ENCODE measurements around the gene PSMA4. TPM values are rescaled to one million over a fixed set of nuclear protein-coding genes. Genes with fewer than 3 reads are reported as not detected.
A peak's percentile ranks its signal among the peaks of the same experiment; 100 is the strongest.

PSMA4 gene
- total RNA-seq, 1 experiment from 2014 or later: 294 TPM

DNA sequence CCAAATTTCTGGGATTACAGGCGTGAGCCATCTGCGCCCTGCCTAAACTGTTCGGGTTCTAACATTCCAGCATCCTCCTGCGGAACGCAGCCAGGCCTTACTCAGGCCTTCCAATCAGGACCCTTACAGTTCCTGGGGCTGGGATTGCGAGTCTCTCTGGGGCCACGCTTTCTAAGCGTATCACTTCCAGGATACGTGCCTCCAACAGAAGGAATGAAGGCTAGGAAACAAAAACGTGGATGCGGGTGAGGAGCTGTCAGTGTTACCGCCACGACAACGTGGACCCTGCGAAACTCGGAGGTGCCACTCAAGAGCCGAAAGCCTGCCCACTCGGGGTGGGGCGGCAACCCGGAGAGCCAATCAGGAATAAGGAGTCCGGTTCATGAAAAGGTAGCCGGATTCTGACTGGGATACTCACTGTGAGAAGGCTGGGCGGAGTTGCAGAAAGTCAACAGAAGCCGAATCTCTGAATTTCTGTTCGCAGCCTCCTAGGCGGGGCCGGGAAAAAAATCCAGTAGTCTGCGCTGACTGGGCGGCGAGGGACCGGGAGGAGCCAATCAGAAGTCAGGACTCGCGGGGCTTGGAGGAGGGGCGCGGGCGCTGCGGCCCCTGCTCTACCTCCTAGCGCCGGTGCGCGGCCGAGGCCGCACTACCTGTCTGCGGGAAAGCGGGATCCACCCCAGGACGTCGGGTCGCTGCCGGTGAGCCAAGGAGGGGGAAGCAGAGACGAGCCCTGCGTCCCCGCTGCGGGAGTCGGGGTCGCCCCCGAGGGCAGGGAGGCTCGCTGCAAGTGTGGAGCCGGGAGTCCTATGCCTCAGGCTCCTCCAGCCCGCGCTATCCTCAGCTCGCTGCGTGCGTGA is 33.0 kb upstream of the PSMA4 start, which contains the start of gene HYKK:
Gene HYKK (plus strand): TSS at position 607 of the 860 bp plus-strand sequence. CDS start 5,512 bp downstream, outside the sequence.
- peak within 1 kb of the TSS; percentile 76 for H3K9ac ChIP-seq (ENCODE audit: low read length)
- peak within 1 kb of the TSS; percentile 65 for H2AFZ ChIP-seq (ENCODE audit: low read depth, low read length, poor library complexity, severe bottlenecking)
- peak within 1 kb of the TSS; percentile 79 to 85 for H3K4me3 ChIP-seq (replicated peaks in 1 of 2; ENCODE audit: low read depth in 1 of 2, low read length in 2 of 2)
- DNase-seq (ENCODE audit: low read depth, low spot score): peak; percentile 94
- BruUV-seq (replicated peaks): no TSS peak
- no peaks in the 10 kb centered on the region for H4K20me1 ChIP-seq (ENCODE audit: insufficient read depth)
- peaks cover 5 to 17% of the 10 kb centered on the region in 2 experiments; a peak in 3 of 4 replicates for H3K4me1 ChIP-seq (ENCODE audit: control insufficient read depth in 1 of 2, insufficient read depth in 2 of 2, low read length in 2 of 2)
- no peaks in the 10 kb centered on the region for H3K27me3 ChIP-seq (ENCODE audit: insufficient read depth, low read length)
- H3K27ac ChIP-seq (ENCODE audit: low read depth, low read length): peak within 1 kb of the TSS; percentile 27
- ChIA-PET POLR2A (no interaction called here), RAD21 (ENCODE audit: low non-redundant PET in 1 of 2, low total read pairs in 2 of 2, uncharacterized antibody in 2 of 2, unreplicated experiment in 2 of 2) (no interaction called here), CTCF (no interaction called here)
- H3K36me3 ChIP-seq (ENCODE audit: control insufficient read depth in 1 of 2, insufficient read depth in 2 of 2, low read length in 2 of 2): no peaks in the 10 kb centered on the region
- no peaks in the 10 kb centered on the region for H3K9me2 ChIP-seq (ENCODE audit: insufficient read depth)
- H3K4me2 ChIP-seq (ENCODE audit: low read length): peak within 1 kb of the TSS; percentile 99
- H3K9me3 ChIP-seq (ENCODE audit: control insufficient read depth in 1 of 2, insufficient read depth in 1 of 2, low read depth in 1 of 2, low read length in 2 of 2): no peaks in the 10 kb centered on the region
- intact Hi-C loops (cut with micrococcal nuclease): loop anchor here (5.0 kb wide), 1 partner anchor 35 kb away; the partner anchor contains the start of gene PSMA4
- H3K79me2 ChIP-seq (ENCODE audit: insufficient read depth, low read length): no peaks in the 10 kb centered on the region
- peak; percentile 97 for ATAC-seq
- TF ChIP-seq RAD21 (IDR thresholded peaks at IDR 0.05; ENCODE audit: low read depth): no peak
- TF ChIP-seq YY1 (IDR thresholded peaks at IDR 0.05; ENCODE audit: extremely low read depth, insufficient replicate concordance, low read depth, low read length): no peak
- no peak for TF ChIP-seq SRF (IDR thresholded peaks at IDR 0.05; ENCODE audit: low read depth)
- TF ChIP-seq CEBPB (IDR thresholded peaks at IDR 0.05; ENCODE audit: low read depth): no peak
- TF ChIP-seq EZH2phosphoT487 (IDR thresholded peaks at IDR 0.05; ENCODE audit: borderline replicate concordance): no peak
- no peak for TF ChIP-seq EGR1 (IDR thresholded peaks at IDR 0.05; ENCODE audit: low read depth)
- TF ChIP-seq SP1 (IDR thresholded peaks at IDR 0.05; ENCODE audit: low read depth): peak; percentile 72
- TF ChIP-seq, protein P1, sequence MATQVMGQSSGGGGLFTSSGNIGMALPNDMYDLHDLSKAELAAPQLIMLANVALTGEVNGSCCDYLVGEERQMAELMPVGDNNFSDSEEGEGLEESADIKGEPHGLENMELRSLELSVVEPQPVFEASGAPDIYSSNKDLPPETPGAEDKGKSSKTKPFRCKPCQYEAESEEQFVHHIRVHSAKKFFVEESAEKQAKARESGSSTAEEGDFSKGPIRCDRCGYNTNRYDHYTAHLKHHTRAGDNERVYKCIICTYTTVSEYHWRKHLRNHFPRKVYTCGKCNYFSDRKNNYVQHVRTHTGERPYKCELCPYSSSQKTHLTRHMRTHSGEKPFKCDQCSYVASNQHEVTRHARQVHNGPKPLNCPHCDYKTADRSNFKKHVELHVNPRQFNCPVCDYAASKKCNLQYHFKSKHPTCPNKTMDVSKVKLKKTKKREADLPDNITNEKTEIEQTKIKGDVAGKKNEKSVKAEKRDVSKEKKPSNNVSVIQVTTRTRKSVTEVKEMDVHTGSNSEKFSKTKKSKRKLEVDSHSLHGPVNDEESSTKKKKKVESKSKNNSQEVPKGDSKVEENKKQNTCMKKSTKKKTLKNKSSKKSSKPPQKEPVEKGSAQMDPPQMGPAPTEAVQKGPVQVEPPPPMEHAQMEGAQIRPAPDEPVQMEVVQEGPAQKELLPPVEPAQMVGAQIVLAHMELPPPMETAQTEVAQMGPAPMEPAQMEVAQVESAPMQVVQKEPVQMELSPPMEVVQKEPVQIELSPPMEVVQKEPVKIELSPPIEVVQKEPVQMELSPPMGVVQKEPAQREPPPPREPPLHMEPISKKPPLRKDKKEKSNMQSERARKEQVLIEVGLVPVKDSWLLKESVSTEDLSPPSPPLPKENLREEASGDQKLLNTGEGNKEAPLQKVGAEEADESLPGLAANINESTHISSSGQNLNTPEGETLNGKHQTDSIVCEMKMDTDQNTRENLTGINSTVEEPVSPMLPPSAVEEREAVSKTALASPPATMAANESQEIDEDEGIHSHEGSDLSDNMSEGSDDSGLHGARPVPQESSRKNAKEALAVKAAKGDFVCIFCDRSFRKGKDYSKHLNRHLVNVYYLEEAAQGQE (IDR thresholded peaks at IDR 0.05; ENCODE audit: low read depth): no peak
- no peak for TF ChIP-seq ZNF274 (IDR thresholded peaks at IDR 0.05; ENCODE audit: low read depth, low read length)
- peak; percentile 38 for TF ChIP-seq POLR2A (IDR thresholded peaks at IDR 0.05; ENCODE audit: borderline replicate concordance, extremely low read depth, insufficient read depth, insufficient read length)
- peak; percentile 72 for TF ChIP-seq POLR2AphosphoS5 (IDR thresholded peaks at IDR 0.05; ENCODE audit: low read depth, low read length)
- TF ChIP-seq, protein P2, sequence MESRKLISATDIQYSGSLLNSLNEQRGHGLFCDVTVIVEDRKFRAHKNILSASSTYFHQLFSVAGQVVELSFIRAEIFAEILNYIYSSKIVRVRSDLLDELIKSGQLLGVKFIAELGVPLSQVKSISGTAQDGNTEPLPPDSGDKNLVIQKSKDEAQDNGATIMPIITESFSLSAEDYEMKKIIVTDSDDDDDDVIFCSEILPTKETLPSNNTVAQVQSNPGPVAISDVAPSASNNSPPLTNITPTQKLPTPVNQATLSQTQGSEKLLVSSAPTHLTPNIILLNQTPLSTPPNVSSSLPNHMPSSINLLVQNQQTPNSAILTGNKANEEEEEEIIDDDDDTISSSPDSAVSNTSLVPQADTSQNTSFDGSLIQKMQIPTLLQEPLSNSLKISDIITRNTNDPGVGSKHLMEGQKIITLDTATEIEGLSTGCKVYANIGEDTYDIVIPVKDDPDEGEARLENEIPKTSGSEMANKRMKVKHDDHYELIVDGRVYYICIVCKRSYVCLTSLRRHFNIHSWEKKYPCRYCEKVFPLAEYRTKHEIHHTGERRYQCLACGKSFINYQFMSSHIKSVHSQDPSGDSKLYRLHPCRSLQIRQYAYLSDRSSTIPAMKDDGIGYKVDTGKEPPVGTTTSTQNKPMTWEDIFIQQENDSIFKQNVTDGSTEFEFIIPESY (IDR thresholded peaks at IDR 0.05; ENCODE audit: extremely low read depth, insufficient replicate concordance, low read length): no peak
- no peak for TF ChIP-seq JUND (IDR thresholded peaks at IDR 0.05)
- no peak for TF ChIP-seq EZH2 (IDR thresholded peaks at IDR 0.05)
- 0 out of 2 replicates have a peak, but pooled peaks have one; percentile 12 for TF ChIP-seq ZFX (IDR thresholded peaks at IDR 0.05)
- no peak for TF ChIP-seq CBX3 (IDR thresholded peaks at IDR 0.05; ENCODE audit: low read depth)
- TF ChIP-seq, protein P3, sequence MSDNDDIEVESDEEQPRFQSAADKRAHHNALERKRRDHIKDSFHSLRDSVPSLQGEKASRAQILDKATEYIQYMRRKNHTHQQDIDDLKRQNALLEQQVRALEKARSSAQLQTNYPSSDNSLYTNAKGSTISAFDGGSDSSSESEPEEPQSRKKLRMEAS (IDR thresholded peaks at IDR 0.05): peak; percentile 59; the same call in 1 of the 2 replicates
